Body of pancreas (tissue), 4 donors: Measurements from ENCODE around the gene RAB10.

ENCODE experiments used
- POLR2A ChIP-seq, 3 donors: fragments of 450-650 bp; IDR thresholded peaks; one replicate each; pipeline ENCODE4 v1.6.1; 2016; ENCODE audit warnings: antibody characterized with exemption in 3 of 3, mild to moderate bottlenecking in 2 of 3
- TF ChIP-seq, protein P1 (sequence below), 7 experiments: fragments of 450-650 bp in 4 of 7; fragments of 200-600 bp in 3 of 7; sonication (generic) in 3 of 7; IDR thresholded peaks; one replicate each; pipeline ENCODE4 v1.5.1; 2016 to 2019; ENCODE audit warnings: antibody characterized with exemption in 7 of 7

GRCh38 chr2:26168785-26169184 lies 134.9 kb downstream of the RAB10 start:
- no peak for TF ChIP-seq POLR2A (IDR thresholded peaks at IDR 0.05)
- TF ChIP-seq, protein P1, sequence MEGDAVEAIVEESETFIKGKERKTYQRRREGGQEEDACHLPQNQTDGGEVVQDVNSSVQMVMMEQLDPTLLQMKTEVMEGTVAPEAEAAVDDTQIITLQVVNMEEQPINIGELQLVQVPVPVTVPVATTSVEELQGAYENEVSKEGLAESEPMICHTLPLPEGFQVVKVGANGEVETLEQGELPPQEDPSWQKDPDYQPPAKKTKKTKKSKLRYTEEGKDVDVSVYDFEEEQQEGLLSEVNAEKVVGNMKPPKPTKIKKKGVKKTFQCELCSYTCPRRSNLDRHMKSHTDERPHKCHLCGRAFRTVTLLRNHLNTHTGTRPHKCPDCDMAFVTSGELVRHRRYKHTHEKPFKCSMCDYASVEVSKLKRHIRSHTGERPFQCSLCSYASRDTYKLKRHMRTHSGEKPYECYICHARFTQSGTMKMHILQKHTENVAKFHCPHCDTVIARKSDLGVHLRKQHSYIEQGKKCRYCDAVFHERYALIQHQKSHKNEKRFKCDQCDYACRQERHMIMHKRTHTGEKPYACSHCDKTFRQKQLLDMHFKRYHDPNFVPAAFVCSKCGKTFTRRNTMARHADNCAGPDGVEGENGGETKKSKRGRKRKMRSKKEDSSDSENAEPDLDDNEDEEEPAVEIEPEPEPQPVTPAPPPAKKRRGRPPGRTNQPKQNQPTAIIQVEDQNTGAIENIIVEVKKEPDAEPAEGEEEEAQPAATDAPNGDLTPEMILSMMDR (IDR thresholded peaks at IDR 0.05): no peak
